GM21526 (cell line): ENCODE results near the gene PEX1.
"Not testable (repeated sequence)": the region's sequence is repeated elsewhere in the genome, so short reads cannot be mapped to it uniquely, and the experiment has no call there.

Experiments
- ATAC-seq: cut with Tn5 transposase; IDR thresholded peaks from one replicate; pipeline ENCODE4 v1.9.1; 2021; ENCODE audit warnings: moderate library complexity; ENCODE audit not compliant: unreplicated experiment, low FRiP score

PEX1 gene

GRCh38 chr7:92528188-92528957 lies at the start of gene PEX1, which contains the start of gene RBM48:
Gene PEX1 (minus strand): TSS chr7:92528520. CDS start chr7:92528435, 85 bp downstream.
Gene RBM48 (plus strand): TSS chr7:92528795. CDS start chr7:92528814, 19 bp downstream.
- ATAC-seq = peak; percentile 93

- no peak for ATAC-seq
Observed at GRCh38 chr7:92576296-92576695, 48.0 kb upstream of the PEX1 start.

- no peak for ATAC-seq
Observed at GRCh38 chr7:92569137-92569536, 40.8 kb upstream of the PEX1 start.

GRCh38 chr7:92567460-92567859 lies 39.1 kb upstream of the PEX1 start:
- no peak for ATAC-seq

- ATAC-seq = no peak
Observed at GRCh38 chr7:92563345-92563744, 35.0 kb upstream of the PEX1 start.

GRCh38 chr7:92560602-92561001 lies 32.3 kb upstream of the PEX1 start:
- no peak for ATAC-seq

- no peak for ATAC-seq
Observed at GRCh38 chr7:92557808-92558362, 29.6 kb upstream of the PEX1 start.

GRCh38 chr7:92557249-92557648 lies 28.9 kb upstream of the PEX1 start:
- no peak for ATAC-seq

GRCh38 chr7:92550194-92550593 lies 21.9 kb upstream of the PEX1 start:
- no peak for ATAC-seq

GRCh38 chr7:92547579-92547978 lies 19.3 kb upstream of the PEX1 start:
- no peak for ATAC-seq

- ATAC-seq = no peak
Observed at GRCh38 chr7:92546856-92547497, 18.7 kb upstream of the PEX1 start.

GRCh38 chr7:92545116-92545515 lies 16.8 kb upstream of the PEX1 start:
- not testable (repeated sequence) for ATAC-seq

GRCh38 chr7:92543542-92543941 lies 15.2 kb upstream of the PEX1 start:
- ATAC-seq = not testable (repeated sequence)

- no peak for ATAC-seq
Observed at GRCh38 chr7:92534572-92534971, 6.3 kb upstream of the PEX1 start.

- no peak for ATAC-seq
Observed at GRCh38 chr7:92528958-92529264, 591 bp upstream of the PEX1 start.

GRCh38 chr7:92527300-92528187 lies 776 bp downstream of the PEX1 start:
- peak; percentile 34 for ATAC-seq

GRCh38 chr7:92523110-92523509 lies 5.2 kb downstream of the PEX1 start:
- no peak for ATAC-seq

- no peak for ATAC-seq
Observed at GRCh38 chr7:92520024-92520423, 8.3 kb downstream of the PEX1 start.

GRCh38 chr7:92517631-92518030 lies 10.7 kb downstream of the PEX1 start:
- ATAC-seq = no peak

- ATAC-seq = no peak
Observed at GRCh38 chr7:92513167-92513902, 15.0 kb downstream of the PEX1 start.
